HepG2 (cell line): ENCODE measurements around the gene CTIF. TPM values are rescaled to one million over a fixed set of nuclear protein-coding genes. Genes with fewer than 3 reads are reported as not detected.

Source experiments
- ATAC-seq: fragments of 200-7000 bp; cut with Tn5 transposase; 3 replicates; pipeline ENCODE4 v1.9.1; 2020; ENCODE audit warnings: mild to moderate bottlenecking, moderate library complexity
- BruUV-seq: library from RNA; stranded (reverse); fragments of 400-500 nt; replicated peaks from 2 replicates; lab custom pipeline; 2021; lab: Mats Ljungman, UMichigan
- CTCF ChIA-PET: fragments of 300-600 bp; formaldehyde crosslinking; extraction: SDS; loops from one replicate; lab custom pipeline; 2021; ENCODE audit warnings: low total read pairs, inconsistent platforms, low intra/inter-chr PET ratio; lab: Yijun Ruan, JAX
- POLR2A ChIA-PET: fragments of 350-600 bp; sonication (Branson Sonifier 250); formaldehyde crosslinking; loops from one replicate; lab custom pipeline; 2020; ENCODE audit warnings: antibody characterized with exemption, inconsistent platforms; lab: Yijun Ruan, JAX
- DNase-seq: peaks from one replicate; pipeline ENCODE4 v3.0.0-alpha.2; 2015; ENCODE audit warnings: low spot score
- FAIRE-seq: peaks from 3 replicates; lab custom pipeline; 2011; peaks lifted over from hg19 to GRCh38; lab: Jason Lieb, UNC
- H2AFZ ChIP-seq: one replicate; pipeline ENCODE4 v1.6.1; 2011; ENCODE audit warnings: low read length, inconsistent platforms
- H3K27ac ChIP-seq: fragments of 300-600 bp; 3 replicates; pipeline ENCODE4 v1.8.0; 2011; ENCODE audit warnings: mixed run types, mild to moderate bottlenecking, mixed read lengths, low read length, inconsistent platforms; ENCODE audit not compliant: insufficient read depth; ENCODE audit errors: extremely low read length
- H3K27me3 ChIP-seq, 2 experiments: fragments of 200-600 bp in 1 of 2; 2 replicates in 1 of 2; 3 replicates in 1 of 2; pipeline versions ENCODE4 v1.6.0 to v1.8.0; 2011; ENCODE audit warnings: low read length in 2 of 2, mild to moderate bottlenecking in 2 of 2, moderate library complexity in 2 of 2, inconsistent platforms in 1 of 2; ENCODE audit not compliant: insufficient read depth in 2 of 2, control insufficient read depth in 1 of 2
- H3K36me3 ChIP-seq, 2 experiments: fragments of 200-600 bp in 1 of 2; replicated peaks in 1 of 2; 2 replicates in 1 of 2; 3 replicates in 1 of 2; pipeline versions ENCODE4 v1.5.1 to v1.8.0; 2011; ENCODE audit warnings: low read length in 2 of 2, inconsistent platforms in 1 of 2; ENCODE audit not compliant: insufficient read depth in 2 of 2, control insufficient read depth in 1 of 2
- H3K4me1 ChIP-seq: 2 replicates; pipeline ENCODE4 v1.5.1; 2012; ENCODE audit warnings: low read length, inconsistent platforms; ENCODE audit not compliant: insufficient read depth
- H3K4me2 ChIP-seq: 2 replicates; pipeline ENCODE4 v1.6.0; 2011; ENCODE audit warnings: low read depth, low read length, inconsistent platforms
- H3K4me3 ChIP-seq, 3 experiments: fragments of 200-600 bp in 1 of 3; sonication (generic), shearing (Covaris generic) in 1 of 3; replicated peaks in 1 of 3; 2 replicates each; pipeline ENCODE4 v1.5.1; 2011 to 2016; ENCODE audit warnings: low read length in 3 of 3, inconsistent platforms in 2 of 3, low read depth in 2 of 3, mild to moderate bottlenecking in 2 of 3, control low read depth in 1 of 3, mixed read lengths in 1 of 3; ENCODE audit not compliant: insufficient read depth in 1 of 3
- H3K79me2 ChIP-seq: one replicate; pipeline ENCODE4 v1.6.1; 2011; ENCODE audit warnings: low read length, inconsistent platforms; ENCODE audit not compliant: insufficient read depth
- H3K9ac ChIP-seq: 2 replicates; pipeline ENCODE4 v1.6.0; 2011; ENCODE audit warnings: mild to moderate bottlenecking, low read depth, low read length, inconsistent platforms; ENCODE audit not compliant: insufficient read depth
- H3K9me3 ChIP-seq: 2 replicates; pipeline ENCODE4 v1.5.1; 2012; ENCODE audit warnings: mild to moderate bottlenecking, low read length
- H4K20me1 ChIP-seq: 2 replicates; pipeline ENCODE4 v1.6.0; 2011; ENCODE audit warnings: inconsistent platforms, mild to moderate bottlenecking, low read length, moderate library complexity; ENCODE audit not compliant: insufficient read depth
- ARNTL ChIP-seq: sonication (generic); formaldehyde crosslinking; IDR thresholded peaks from 2 replicates; pipeline ENCODE4 v1.4.0; 2020; ENCODE audit warnings: mild to moderate bottlenecking, missing genetic modification reagents
- DMAP1 ChIP-seq: IDR thresholded peaks from 2 replicates; pipeline ENCODE4 v1.6.1; 2016
- HDAC6 ChIP-seq: fragments of 200-600 bp; sonication (generic); IDR thresholded peaks from 2 replicates; pipeline ENCODE4 v1.7.0; 2017; ENCODE audit warnings: mild to moderate bottlenecking, antibody characterized with exemption, low read length, low read depth
- HNRNPH1 ChIP-seq: fragments of 200-400 bp; formaldehyde crosslinking; optimal IDR thresholded peaks from 2 replicates; pipeline ENCODE3; 2017; ENCODE audit warnings: mild to moderate bottlenecking, low read depth, low read length
- NBN ChIP-seq: fragments of 450-650 bp; conservative IDR thresholded peaks from 2 replicates; pipeline ENCODE4 v1.6.1; 2017
- NRL ChIP-seq: sonication (generic); formaldehyde crosslinking; IDR thresholded peaks from 2 replicates; pipeline ENCODE4 v1.5.0; 2020; ENCODE audit warnings: missing genetic modification reagents, mild to moderate bottlenecking, moderate library complexity, borderline replicate concordance
- PAWR ChIP-seq: sonication (generic); formaldehyde crosslinking; IDR thresholded peaks from 2 replicates; pipeline ENCODE4 v1.4.0; 2020; ENCODE audit warnings: missing genetic modification reagents, mild to moderate bottlenecking, borderline replicate concordance
- TCF7 ChIP-seq: sonication (generic); IDR thresholded peaks from 2 replicates; pipeline ENCODE4 v1.6.1; 2016; ENCODE audit warnings: antibody characterized with exemption, low read depth
- THAP11 ChIP-seq: IDR thresholded peaks from 2 replicates; pipeline ENCODE4 v1.6.1; 2016; ENCODE audit warnings: missing biosample characterization, missing genetic modification reagents
- ZFP36L1 ChIP-seq: sonication (generic); formaldehyde crosslinking; IDR thresholded peaks from 2 replicates; pipeline ENCODE4 v1.8.0; 2022; ENCODE audit warnings: mild to moderate bottlenecking, missing genetic modification reagents, moderate library complexity
- ZNF329 ChIP-seq: sonication (generic); formaldehyde crosslinking; IDR thresholded peaks from 2 replicates; pipeline ENCODE4 v1.9.0; 2021; ENCODE audit warnings: low read depth, mild to moderate bottlenecking, missing genetic modification reagents
- ZNF576 ChIP-seq: sonication (generic); formaldehyde crosslinking; IDR thresholded peaks from 2 replicates; pipeline ENCODE4 v1.4.0; 2020; ENCODE audit warnings: mild to moderate bottlenecking, missing genetic modification reagents
- ZNF703 ChIP-seq: sonication (generic); formaldehyde crosslinking; IDR thresholded peaks from 2 replicates; pipeline ENCODE4 v1.5.1; 2020; ENCODE audit warnings: missing genetic modification reagents, mild to moderate bottlenecking, moderate library complexity, borderline replicate concordance
- ZSCAN12 ChIP-seq: sonication (generic); formaldehyde crosslinking; IDR thresholded peaks from 2 replicates; pipeline ENCODE4 v1.9.0; 2021; ENCODE audit warnings: mild to moderate bottlenecking, missing genetic modification reagents
- WGBS: methylation state at CpG from one replicate; pipeline ENCODE4 v1.1.6; 2017; ENCODE audit warnings: low lambda C conversion rate; 5-methylcytosine and 5-hydroxymethylcytosine counted together
- in situ Hi-C: cut with HindIII; loops from 2 replicates; pipeline ENCODE4 v1.10.0; 2017; ENCODE audit warnings: low pct_unique_long_range_greater_than_20kb; ENCODE audit not compliant: extremely low pct_ligation_motif_present
- intact Hi-C: fragments of 100-400 bp; cut with micrococcal nuclease; formaldehyde crosslinking; loops from one replicate; pipeline ENCODE4 v1.10.0; 2022; ENCODE audit not compliant: unreplicated experiment
- polyA plus RNA-seq, 8 experiments: library from polyadenylated mRNA; depleted of rRNA in 3 of 8; stranded (reverse) in 7 of 8; unstranded in 1 of 8; fragments of >200 nt; fragmentation: Illumina TruSeq in 4 of 8; extraction: Trizol in 4 of 8; gene quantifications; 2 replicates each; pipeline versions ENCODE4 v1.2.1 to v1.2.3, GENCODE V29; 2011 to 2016; ENCODE audit warnings: low read depth in 4 of 8, missing spikeins in 1 of 8, mixed read lengths in 1 of 8; ENCODE audit not compliant: insufficient read depth in 1 of 8
- total RNA-seq, 5 experiments: library from RNA; depleted of rRNA; stranded (reverse); fragments of >200 nt; fragmentation: Illumina TruSeq; extraction: Trizol; gene quantifications; 2 replicates each; pipeline ENCODE4 v1.2.3, GENCODE V29; 2016; ENCODE audit warnings: low read depth in 1 of 5
- TF ChIP-seq, protein P1 (sequence below): sonication (generic); formaldehyde crosslinking; IDR thresholded peaks from 2 replicates; pipeline ENCODE4 v1.4.0; 2020; ENCODE audit warnings: low read depth, mild to moderate bottlenecking, missing genetic modification reagents
- TF ChIP-seq, protein P2 (sequence below): sonication (generic); formaldehyde crosslinking; IDR thresholded peaks from 2 replicates; pipeline ENCODE4 v1.5.0; 2020; ENCODE audit warnings: mild to moderate bottlenecking, missing genetic modification reagents, moderate library complexity

CTIF gene
- total and polyA plus RNA-seq, 2 of the 13 experiments (the other 11 are each of a cell fraction or from before 2014, with no cell fraction given) = 18.2 to 28.0 TPM

DNA sequence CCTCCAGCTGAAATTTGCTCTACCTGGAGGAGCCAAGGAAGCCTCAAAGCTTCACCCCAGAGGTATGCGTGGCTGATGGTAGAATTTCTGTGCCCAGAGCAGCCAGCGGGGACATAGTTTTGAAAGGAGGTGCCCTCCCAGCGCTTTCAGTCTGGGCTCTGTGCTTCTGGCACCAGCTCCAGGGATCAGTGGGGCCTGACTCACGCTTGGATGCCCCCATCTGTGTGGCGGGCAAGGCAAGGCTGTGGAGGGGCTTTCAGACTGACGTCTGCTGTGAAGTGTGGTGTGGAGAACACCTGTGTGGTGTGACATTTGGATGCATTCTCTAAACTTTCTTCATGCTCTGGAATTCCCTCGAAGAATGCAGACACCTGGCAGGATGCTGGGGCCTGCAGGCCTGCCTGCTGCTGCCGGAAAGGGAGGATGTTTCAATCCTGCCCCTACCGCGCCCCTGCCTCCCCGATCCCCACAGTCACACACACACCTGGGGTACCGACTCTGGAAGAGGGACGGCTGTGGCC lies 84.1 kb downstream of the CTIF start:
- Histone ChIP-seq H3K9me3 (no peaks in the 10 kb centered on the region), H3K4me1 (peaks cover 9% of the 10 kb centered on the region), H3K9ac (no peak overlapping the region), H3K4me3 (no peak overlapping the region), H3K36me3 (peaks cover 6 to 37% of the 10 kb centered on the region in 2 experiments; a peak in 4 of 5 replicates), H2AFZ (no peak overlapping the region), H3K79me2 (no peaks in the 10 kb centered on the region), H3K27me3 (no peaks in the 10 kb centered on the region), H3K4me2 (no peak overlapping the region), H4K20me1 (no peaks in the 10 kb centered on the region; the same call in 1 of the 2 replicates), H3K27ac (no peak overlapping the region)
- intact Hi-C loops = no loop called here
- TF ChIP-seq ZSCAN12 (no peak), ZNF703 (CRISPR knock-in tag) (no peak), DMAP1 (no peak), ZNF329 (CRISPR knock-in tag) (no peak), PAWR (CRISPR knock-in tag) (no peak), NBN (no peak), ARNTL (CRISPR knock-in tag) (no peak), HDAC6 (no peak), NRL (no peak), ZFP36L1 (CRISPR knock-in tag) (no peak), HNRNPH1 (no peak), THAP11 (CRISPR knock-in tag) (no peak), TCF7 (no peak), ZNF576 (CRISPR knock-in tag) (no peak)
- TF ChIP-seq, protein P1, sequence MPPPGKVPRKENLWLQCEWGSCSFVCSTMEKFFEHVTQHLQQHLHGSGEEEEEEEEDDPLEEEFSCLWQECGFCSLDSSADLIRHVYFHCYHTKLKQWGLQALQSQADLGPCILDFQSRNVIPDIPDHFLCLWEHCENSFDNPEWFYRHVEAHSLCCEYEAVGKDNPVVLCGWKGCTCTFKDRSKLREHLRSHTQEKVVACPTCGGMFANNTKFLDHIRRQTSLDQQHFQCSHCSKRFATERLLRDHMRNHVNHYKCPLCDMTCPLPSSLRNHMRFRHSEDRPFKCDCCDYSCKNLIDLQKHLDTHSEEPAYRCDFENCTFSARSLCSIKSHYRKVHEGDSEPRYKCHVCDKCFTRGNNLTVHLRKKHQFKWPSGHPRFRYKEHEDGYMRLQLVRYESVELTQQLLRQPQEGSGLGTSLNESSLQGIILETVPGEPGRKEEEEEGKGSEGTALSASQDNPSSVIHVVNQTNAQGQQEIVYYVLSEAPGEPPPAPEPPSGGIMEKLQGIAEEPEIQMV (CRISPR knock-in tag) = no peak
- TF ChIP-seq, protein P2, sequence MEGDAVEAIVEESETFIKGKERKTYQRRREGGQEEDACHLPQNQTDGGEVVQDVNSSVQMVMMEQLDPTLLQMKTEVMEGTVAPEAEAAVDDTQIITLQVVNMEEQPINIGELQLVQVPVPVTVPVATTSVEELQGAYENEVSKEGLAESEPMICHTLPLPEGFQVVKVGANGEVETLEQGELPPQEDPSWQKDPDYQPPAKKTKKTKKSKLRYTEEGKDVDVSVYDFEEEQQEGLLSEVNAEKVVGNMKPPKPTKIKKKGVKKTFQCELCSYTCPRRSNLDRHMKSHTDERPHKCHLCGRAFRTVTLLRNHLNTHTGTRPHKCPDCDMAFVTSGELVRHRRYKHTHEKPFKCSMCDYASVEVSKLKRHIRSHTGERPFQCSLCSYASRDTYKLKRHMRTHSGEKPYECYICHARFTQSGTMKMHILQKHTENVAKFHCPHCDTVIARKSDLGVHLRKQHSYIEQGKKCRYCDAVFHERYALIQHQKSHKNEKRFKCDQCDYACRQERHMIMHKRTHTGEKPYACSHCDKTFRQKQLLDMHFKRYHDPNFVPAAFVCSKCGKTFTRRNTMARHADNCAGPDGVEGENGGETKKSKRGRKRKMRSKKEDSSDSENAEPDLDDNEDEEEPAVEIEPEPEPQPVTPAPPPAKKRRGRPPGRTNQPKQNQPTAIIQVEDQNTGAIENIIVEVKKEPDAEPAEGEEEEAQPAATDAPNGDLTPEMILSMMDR (CRISPR knock-in tag) = no peak
- ChIA-PET CTCF (no interaction called here), POLR2A (no interaction called here)
- FAIRE-seq = no peak
- in situ Hi-C loops = no loop called here
- DNase-seq = no peak
- BruUV-seq = no TSS peak
- 80% methylated on average over 8 of the region's 13 CpGs for WGBS
- no peak for ATAC-seq
